Gastroesophageal sphincter (tissue), 3 donors: ENCODE results near the gene DZANK1.

Experiments used
- POLR2A ChIP-seq, 2 donors: fragments of 450-650 bp; IDR thresholded peaks; one replicate each; pipeline ENCODE4 v1.6.1; 2017; ENCODE audit warnings: antibody characterized with exemption in 2 of 2, mild to moderate bottlenecking in 2 of 2, moderate library complexity in 1 of 2
- POLR2AphosphoS5 ChIP-seq: sonication (generic); formaldehyde crosslinking; IDR thresholded peaks from one replicate; pipeline ENCODE4 v1.6.1; 2017; ENCODE audit warnings: antibody characterized with exemption
- TF ChIP-seq, protein P1 (sequence below), 4 experiments: fragments of 200-600 bp in 2 of 4; fragments of 450-650 bp in 2 of 4; sonication (generic) in 1 of 4; IDR thresholded peaks; one replicate each; pipeline ENCODE4 v1.5.1; 2017 to 2019; ENCODE audit warnings: antibody characterized with exemption in 4 of 4, mild to moderate bottlenecking in 2 of 4, moderate library complexity in 2 of 4

- TF ChIP-seq, protein P1, sequence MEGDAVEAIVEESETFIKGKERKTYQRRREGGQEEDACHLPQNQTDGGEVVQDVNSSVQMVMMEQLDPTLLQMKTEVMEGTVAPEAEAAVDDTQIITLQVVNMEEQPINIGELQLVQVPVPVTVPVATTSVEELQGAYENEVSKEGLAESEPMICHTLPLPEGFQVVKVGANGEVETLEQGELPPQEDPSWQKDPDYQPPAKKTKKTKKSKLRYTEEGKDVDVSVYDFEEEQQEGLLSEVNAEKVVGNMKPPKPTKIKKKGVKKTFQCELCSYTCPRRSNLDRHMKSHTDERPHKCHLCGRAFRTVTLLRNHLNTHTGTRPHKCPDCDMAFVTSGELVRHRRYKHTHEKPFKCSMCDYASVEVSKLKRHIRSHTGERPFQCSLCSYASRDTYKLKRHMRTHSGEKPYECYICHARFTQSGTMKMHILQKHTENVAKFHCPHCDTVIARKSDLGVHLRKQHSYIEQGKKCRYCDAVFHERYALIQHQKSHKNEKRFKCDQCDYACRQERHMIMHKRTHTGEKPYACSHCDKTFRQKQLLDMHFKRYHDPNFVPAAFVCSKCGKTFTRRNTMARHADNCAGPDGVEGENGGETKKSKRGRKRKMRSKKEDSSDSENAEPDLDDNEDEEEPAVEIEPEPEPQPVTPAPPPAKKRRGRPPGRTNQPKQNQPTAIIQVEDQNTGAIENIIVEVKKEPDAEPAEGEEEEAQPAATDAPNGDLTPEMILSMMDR (IDR thresholded peaks at IDR 0.05) = no peak
- TF ChIP-seq POLR2A (IDR thresholded peaks at IDR 0.05) (no peak), POLR2AphosphoS5 (no peak)
These were observed 49.1 kb upstream of the DZANK1 start for GRCh38 chr20:18515973-18516372.
